Psoas muscle (tissue), 8 donors: ENCODE results near the gene ZNF710. TPM values are rescaled to one million over a fixed set of nuclear protein-coding genes. Genes with fewer than 3 reads are reported as not detected.

Experiments used
- ATAC-seq, 4 donors: fragments of 200-7000 bp; cut with Tn5 transposase; one replicate each; pipeline ENCODE4 v1.9.1; 2020; ENCODE audit warnings: moderate library complexity in 3 of 4, mild to moderate bottlenecking in 2 of 4
- DNase-seq, 2 donors: peaks; one replicate each; pipeline ENCODE4 v3.0.0-alpha.2; 2020
- H3K27ac ChIP-seq: fragments of 200-600 bp; one replicate; pipeline ENCODE4 v1.8.0; 2022
- H3K27me3 ChIP-seq, 3 donors: fragments of 200-600 bp in 1 of 3; one replicate each; pipeline versions ENCODE4 v1.6.1 to v1.8.0; 2013 to 2022; ENCODE audit warnings: low read length in 2 of 3, mild to moderate bottlenecking in 2 of 3, moderate library complexity in 1 of 3; ENCODE audit not compliant: insufficient read depth in 3 of 3
- H3K36me3 ChIP-seq, 2 donors: fragments of 200-600 bp in 1 of 2; one replicate each; pipeline versions ENCODE4 v1.6.1 to v1.8.0; 2013 to 2022; ENCODE audit warnings: low read depth in 1 of 2, mild to moderate bottlenecking in 1 of 2, moderate library complexity in 1 of 2; ENCODE audit not compliant: insufficient read depth in 1 of 2
- H3K4me1 ChIP-seq: fragments of 200-600 bp; one replicate; pipeline ENCODE4 v1.8.0; 2022
- H3K4me3 ChIP-seq: fragments of 200-600 bp; one replicate; pipeline ENCODE4 v1.8.0; 2022; ENCODE audit warnings: mild to moderate bottlenecking
- H3K9me3 ChIP-seq: fragments of 200-600 bp; one replicate; pipeline ENCODE4 v1.8.0; 2022
- WGBS, 3 donors: extraction: QIAGEN DNeasy Blood & Tissue Kit; methylation state at CpG; one replicate each; pipeline versions ENCODE4 v1.1.6 to v1.1.7; 2013; 5-methylcytosine and 5-hydroxymethylcytosine counted together
- intact Hi-C, 2 donors: fragments of 100-400 bp; cut with DNase I; formaldehyde crosslinking; loops; one replicate each; pipeline versions ENCODE4 v1.11.0 to v1.14.2; 2022
- polyA plus RNA-seq, 3 donors: library from polyadenylated mRNA; stranded (reverse); fragments of 200-250 nt; gene quantifications; one replicate each; pipeline ENCODE4 v1.2.3, GENCODE V29; 2013
- total RNA-seq, 4 donors: library from RNA; stranded (reverse); fragmentation: NEBNext Ultra II Directional in 2 of 4; extraction: Animal tissue kit (Norgen Biotek cat#: 25700) in 2 of 4; gene quantifications; one replicate each; pipeline versions ENCODE4 v1.2.1 to v1.2.4, GENCODE V29; 2021 to 2023
- TF ChIP-seq, protein P1 (sequence below): fragments of 200-600 bp; IDR thresholded peaks from one replicate; pipeline ENCODE4 v1.8.0; 2022; ENCODE audit warnings: antibody characterized with exemption
- donor health status: healthy with polysubstance abuse.
- donor health status: DM: no; HTN: no; CAD: no; lungs with moderate emphysema.
- donor health status: Bipolar disorder and iron deficiency.
- donor health status: healthy.
- donor health status: DM: yes; HTN: yes; CAD: no.
- donor health status: DM: no; HTN: no; CAD: no.
- donor health status: DM: no; HTN: no; CAD: no.
- donor health status: DM: yes; HTN: yes; CAD: no.

ZNF710 gene
- total and polyA plus RNA-seq, 7 donors, result 1.3 to 8.1 (median 4.5) TPM

- no peaks in the 10 kb centered on the region for H3K27me3 ChIP-seq
- peak; percentile 25 to 37 (median 30) for ATAC-seq
- peaks cover 50% of the 10 kb centered on the region for H3K4me1 ChIP-seq
- TF ChIP-seq, protein P1, sequence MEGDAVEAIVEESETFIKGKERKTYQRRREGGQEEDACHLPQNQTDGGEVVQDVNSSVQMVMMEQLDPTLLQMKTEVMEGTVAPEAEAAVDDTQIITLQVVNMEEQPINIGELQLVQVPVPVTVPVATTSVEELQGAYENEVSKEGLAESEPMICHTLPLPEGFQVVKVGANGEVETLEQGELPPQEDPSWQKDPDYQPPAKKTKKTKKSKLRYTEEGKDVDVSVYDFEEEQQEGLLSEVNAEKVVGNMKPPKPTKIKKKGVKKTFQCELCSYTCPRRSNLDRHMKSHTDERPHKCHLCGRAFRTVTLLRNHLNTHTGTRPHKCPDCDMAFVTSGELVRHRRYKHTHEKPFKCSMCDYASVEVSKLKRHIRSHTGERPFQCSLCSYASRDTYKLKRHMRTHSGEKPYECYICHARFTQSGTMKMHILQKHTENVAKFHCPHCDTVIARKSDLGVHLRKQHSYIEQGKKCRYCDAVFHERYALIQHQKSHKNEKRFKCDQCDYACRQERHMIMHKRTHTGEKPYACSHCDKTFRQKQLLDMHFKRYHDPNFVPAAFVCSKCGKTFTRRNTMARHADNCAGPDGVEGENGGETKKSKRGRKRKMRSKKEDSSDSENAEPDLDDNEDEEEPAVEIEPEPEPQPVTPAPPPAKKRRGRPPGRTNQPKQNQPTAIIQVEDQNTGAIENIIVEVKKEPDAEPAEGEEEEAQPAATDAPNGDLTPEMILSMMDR, result no peak
- no peak for DNase-seq
- WGBS, 3 donors, result 48 to 57% (median 54%) methylated on average over 6 to 8 of the region's 8 CpGs
- no peaks in the 10 kb centered on the region for H3K9me3 ChIP-seq
- no peaks in the 10 kb centered on the region for H3K36me3 ChIP-seq
- intact Hi-C loops, result no loop called here
- peak overlapping the region; percentile 82 for H3K27ac ChIP-seq
- H3K4me3 ChIP-seq, result no peak overlapping the region
Measured at GRCh38 chr15:90062023-90062442, 60.9 kb downstream of the ZNF710 start.

DNA sequence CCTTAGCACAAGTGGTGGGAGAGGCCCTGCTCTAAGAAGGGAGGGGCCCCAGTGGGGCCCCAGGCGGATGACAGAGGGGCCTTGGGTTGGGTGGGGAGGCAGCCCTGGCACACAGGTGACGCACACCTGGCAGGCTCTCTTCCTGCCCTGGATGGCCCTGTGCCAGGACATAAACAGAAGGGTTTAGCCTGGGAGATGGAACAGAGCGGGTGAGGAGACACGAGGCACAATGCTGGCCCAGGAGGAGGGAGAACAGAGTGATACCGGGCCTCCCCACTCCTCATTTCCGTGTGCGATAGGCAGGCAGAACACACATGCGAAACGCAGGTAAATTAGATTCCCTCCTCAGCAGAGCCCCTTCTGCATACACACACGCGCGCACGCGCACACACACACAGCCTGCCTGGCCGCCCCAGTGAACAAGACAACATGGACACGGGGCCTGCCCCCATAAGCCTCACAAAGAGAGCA, 61.4 kb downstream of the ZNF710 start:
- H3K27ac ChIP-seq, result peak overlapping the region; percentile 82

GRCh38 chr15:90062973-90063769, 62.0 kb downstream of the ZNF710 start:
- intact Hi-C loops, result no loop called here
- Histone ChIP-seq H3K27ac (peak overlapping the region; percentile 82), H3K9me3 (no peaks in the 10 kb centered on the region), H3K4me1 (peaks cover 50% of the 10 kb centered on the region), H3K27me3 (no peaks in the 10 kb centered on the region), H3K4me3 (no peak overlapping the region), H3K36me3 (peaks cover 0 to 9% of the 10 kb centered on the region in 2 donors)
- TF ChIP-seq, protein P1, result no peak
- DNase-seq (peak in 1 of 2 donors; percentile 57), ATAC-seq (peak in 3 of 4 donors; percentile 18 to 30 (median 25))
- WGBS, 3 donors, result 50 to 66% (median 52%) methylated on average over 20 of the region's 20 CpGs

More for the DNA sequence above, 61.4 kb downstream of the ZNF710 start:
- peaks cover 50% of the 10 kb centered on the region for H3K4me1 ChIP-seq
- H3K27me3 ChIP-seq, result no peaks in the 10 kb centered on the region
- ATAC-seq (no peak), DNase-seq (no peak)
- 76 to 77% (median 76%) methylated on average over 16 of the region's 16 CpGs for WGBS, 3 donors
- intact Hi-C loops, result no loop called here
- TF ChIP-seq, protein P1, result no peak
- peaks cover 0 to 2% of the 10 kb centered on the region in 2 donors for H3K36me3 ChIP-seq
- no peak overlapping the region for H3K4me3 ChIP-seq
- H3K9me3 ChIP-seq, result no peaks in the 10 kb centered on the region

DNA sequence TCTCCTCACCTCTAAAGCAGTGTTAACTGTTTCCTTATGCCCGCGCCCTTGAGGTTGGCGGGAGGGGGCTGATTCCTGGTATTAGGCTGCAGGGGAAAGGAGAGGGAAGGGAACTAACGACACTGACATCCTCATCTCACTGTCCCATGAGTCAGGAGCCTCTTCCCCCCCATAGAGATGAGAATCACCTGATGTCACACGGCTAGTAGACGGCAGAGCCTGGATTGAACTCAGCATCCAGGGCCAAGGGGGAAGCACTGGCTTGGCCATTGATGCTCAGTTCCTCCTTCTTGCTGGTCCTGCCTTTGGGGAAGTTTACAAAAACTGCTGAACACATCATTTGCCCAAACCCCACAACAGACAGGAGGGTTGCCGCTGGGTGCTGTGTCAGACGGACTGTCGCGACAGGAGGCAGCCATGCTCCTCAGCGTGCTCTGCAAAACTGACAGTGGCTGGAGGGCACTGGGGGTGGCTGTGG, 62.7 kb downstream of the ZNF710 start:
- peak in 3 of 4 donors; percentile 11 to 23 (median 23) for ATAC-seq
- intact Hi-C loops, result no loop called here
- peak in 1 of 2 donors; percentile 60 for DNase-seq
- TF ChIP-seq, protein P1, result no peak
- H3K4me1 ChIP-seq, result peaks cover 50% of the 10 kb centered on the region
- peaks cover 0 to 15% of the 10 kb centered on the region in 2 donors for H3K36me3 ChIP-seq
- whole genome bisulfite sequencing, 3 donors, result 79 to 85% (median 79%) methylated on average over 11 of the region's 11 CpGs
- H3K9me3 ChIP-seq, result no peaks in the 10 kb centered on the region
- H3K27ac ChIP-seq, result peak overlapping the region; percentile 82
- no peaks in the 10 kb centered on the region for H3K27me3 ChIP-seq
- no peak overlapping the region for H3K4me3 ChIP-seq
